Neutrophil (primary cell): ENCODE results near the gene PPP2R5C.

Experiments
- H3K27ac ChIP-seq: fragments of 200-600 bp; sonication (generic); 2 replicates; pipeline ENCODE4 v1.5.1; 2016; ENCODE audit warnings: mild to moderate bottlenecking, moderate library complexity
- H3K27me3 ChIP-seq: fragments of 200-600 bp; sonication (generic); 2 replicates; pipeline ENCODE4 v1.6.0; 2016; ENCODE audit warnings: mild to moderate bottlenecking
- H3K36me3 ChIP-seq: fragments of 200-600 bp; sonication (generic); 2 replicates; pipeline ENCODE4 v1.5.1; 2017
- H3K4me1 ChIP-seq, 2 experiments: fragments of 200-600 bp in 1 of 2; sonication (generic) in 1 of 2; 1 replicate in 1 of 2; 2 replicates in 1 of 2; pipeline versions ENCODE4 v1.5.1 to v1.6.1; 2013 to 2016; ENCODE audit warnings: low read depth in 1 of 2, low read length in 1 of 2, mild to moderate bottlenecking in 1 of 2, moderate library complexity in 1 of 2; ENCODE audit not compliant: control insufficient read depth in 1 of 2, insufficient read depth in 1 of 2
- H3K4me3 ChIP-seq, 2 experiments: fragments of 200-600 bp in 1 of 2; sonication (generic) in 1 of 2; 1 replicate in 1 of 2; 2 replicates in 1 of 2; pipeline ENCODE4 v1.5.1; 2013 to 2016; ENCODE audit warnings: low read depth in 1 of 2, low read length in 1 of 2, mild to moderate bottlenecking in 1 of 2, moderate library complexity in 1 of 2
- H3K9me3 ChIP-seq: fragments of 200-600 bp; sonication (generic); 2 replicates; pipeline ENCODE4 v1.5.1; 2016
- TF ChIP-seq, protein P1 (sequence below): fragments of 200-600 bp; sonication (generic); IDR thresholded peaks from 2 replicates; pipeline ENCODE4 v1.5.1; 2016; ENCODE audit warnings: antibody characterized with exemption

Gene PPP2R5C

GRCh38 chr14:101955695-101956161, 194.2 kb downstream of the PPP2R5C start:
- TF ChIP-seq, protein P1, sequence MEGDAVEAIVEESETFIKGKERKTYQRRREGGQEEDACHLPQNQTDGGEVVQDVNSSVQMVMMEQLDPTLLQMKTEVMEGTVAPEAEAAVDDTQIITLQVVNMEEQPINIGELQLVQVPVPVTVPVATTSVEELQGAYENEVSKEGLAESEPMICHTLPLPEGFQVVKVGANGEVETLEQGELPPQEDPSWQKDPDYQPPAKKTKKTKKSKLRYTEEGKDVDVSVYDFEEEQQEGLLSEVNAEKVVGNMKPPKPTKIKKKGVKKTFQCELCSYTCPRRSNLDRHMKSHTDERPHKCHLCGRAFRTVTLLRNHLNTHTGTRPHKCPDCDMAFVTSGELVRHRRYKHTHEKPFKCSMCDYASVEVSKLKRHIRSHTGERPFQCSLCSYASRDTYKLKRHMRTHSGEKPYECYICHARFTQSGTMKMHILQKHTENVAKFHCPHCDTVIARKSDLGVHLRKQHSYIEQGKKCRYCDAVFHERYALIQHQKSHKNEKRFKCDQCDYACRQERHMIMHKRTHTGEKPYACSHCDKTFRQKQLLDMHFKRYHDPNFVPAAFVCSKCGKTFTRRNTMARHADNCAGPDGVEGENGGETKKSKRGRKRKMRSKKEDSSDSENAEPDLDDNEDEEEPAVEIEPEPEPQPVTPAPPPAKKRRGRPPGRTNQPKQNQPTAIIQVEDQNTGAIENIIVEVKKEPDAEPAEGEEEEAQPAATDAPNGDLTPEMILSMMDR, result no peak
- no peaks in the 10 kb centered on the region for H3K36me3 ChIP-seq
- no peak overlapping the region for H3K27ac ChIP-seq
- H3K4me1 ChIP-seq, result no peaks in the 10 kb centered on the region
- H3K4me3 ChIP-seq, result no peak overlapping the region
- H3K27me3 ChIP-seq, result no peaks in the 10 kb centered on the region
- H3K9me3 ChIP-seq, result no peaks in the 10 kb centered on the region

DNA sequence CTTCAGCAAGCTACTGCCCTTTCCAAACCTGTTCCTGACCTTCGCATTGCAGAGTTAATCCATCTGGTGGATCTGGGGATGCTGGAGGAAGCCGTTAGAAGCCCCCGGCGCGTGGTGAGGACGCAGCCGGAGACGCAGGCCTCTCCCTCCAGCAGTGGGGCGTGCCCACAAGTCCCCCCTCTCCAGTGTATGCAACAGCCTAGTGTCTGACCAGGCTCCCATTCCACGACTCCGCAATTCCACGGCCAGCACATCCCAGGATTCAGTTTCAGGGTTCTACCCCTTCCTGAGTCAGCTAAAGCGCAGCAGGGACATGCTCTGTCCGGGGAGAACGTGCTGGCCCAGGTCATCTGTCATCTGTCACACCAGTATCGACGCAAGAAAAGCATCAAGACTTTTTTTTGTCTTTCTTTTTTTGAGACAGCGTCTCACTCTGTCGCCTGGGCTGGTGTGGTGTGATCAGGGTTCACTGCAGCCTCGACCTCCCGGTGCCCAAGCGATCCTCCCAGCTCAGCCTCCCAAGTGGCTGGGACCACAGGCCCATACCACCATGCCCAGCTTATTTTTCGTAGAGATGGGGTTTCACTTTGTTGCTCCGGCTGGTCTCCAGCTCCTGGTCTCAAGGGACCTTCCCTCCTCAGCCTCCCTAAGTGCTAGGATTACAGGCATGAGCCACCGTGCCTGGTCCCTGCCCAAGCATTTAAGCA, 194.8 kb downstream of the PPP2R5C start:
- Histone ChIP-seq H3K27me3 (no peaks in the 10 kb centered on the region), H3K9me3 (no peaks in the 10 kb centered on the region), H3K36me3 (no peaks in the 10 kb centered on the region), H3K4me1 (peaks cover 2 to 3% of the 10 kb centered on the region in 2 experiments), H3K4me3 (no peak overlapping the region), H3K27ac (no peak overlapping the region)
- TF ChIP-seq, protein P1, result no peak

GRCh38 chr14:101957406-101958234, 196.1 kb downstream of the PPP2R5C start:
- no peaks in the 10 kb centered on the region for H3K9me3 ChIP-seq
- H3K36me3 ChIP-seq, result no peaks in the 10 kb centered on the region
- H3K27me3 ChIP-seq, result no peaks in the 10 kb centered on the region
- H3K27ac ChIP-seq, result no peak overlapping the region
- no peak overlapping the region for H3K4me3 ChIP-seq
- H3K4me1 ChIP-seq, result peaks cover 2 to 4% of the 10 kb centered on the region in 2 experiments
- TF ChIP-seq, protein P1, result no peak

DNA sequence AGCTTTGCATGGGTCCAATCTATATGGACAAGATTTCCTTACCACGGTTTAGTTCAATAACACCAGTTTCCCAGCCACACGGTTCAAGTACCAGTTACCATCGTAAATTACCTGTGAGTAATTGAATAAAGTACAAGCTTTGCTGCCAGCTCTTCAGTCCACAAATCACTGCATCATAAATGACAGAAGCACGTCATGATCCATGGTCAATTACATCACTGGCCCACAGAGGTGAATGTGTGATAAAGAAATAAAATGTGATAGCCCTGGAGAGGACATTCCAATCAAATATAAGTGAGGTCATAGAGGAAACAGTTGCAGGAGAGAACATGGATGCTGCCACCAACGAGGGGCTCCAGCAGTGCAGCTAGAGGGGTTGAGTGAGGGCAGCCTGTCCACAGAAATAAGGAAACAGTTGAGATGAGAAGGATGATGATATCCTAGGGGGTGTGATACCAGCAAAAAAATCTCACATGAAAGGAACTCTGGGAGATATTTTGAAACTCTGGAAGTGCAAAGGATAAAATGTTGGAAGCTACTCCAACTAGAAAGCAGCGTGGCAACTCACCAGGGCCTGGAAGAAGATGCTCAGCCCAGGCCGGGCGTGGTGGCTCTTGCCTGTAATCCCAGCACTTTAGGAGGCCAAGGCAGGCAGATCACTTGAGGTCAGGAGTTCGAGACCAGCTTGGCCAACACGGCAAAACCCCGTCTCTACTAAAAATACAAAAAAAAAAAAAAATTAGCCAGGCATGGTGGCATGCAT, 197.1 kb downstream of the PPP2R5C start:
- TF ChIP-seq, protein P1, result no peak
- H3K4me1 ChIP-seq, result peaks cover 2 to 4% of the 10 kb centered on the region in 2 experiments
- H3K4me3 ChIP-seq, result no peak overlapping the region

DNA sequence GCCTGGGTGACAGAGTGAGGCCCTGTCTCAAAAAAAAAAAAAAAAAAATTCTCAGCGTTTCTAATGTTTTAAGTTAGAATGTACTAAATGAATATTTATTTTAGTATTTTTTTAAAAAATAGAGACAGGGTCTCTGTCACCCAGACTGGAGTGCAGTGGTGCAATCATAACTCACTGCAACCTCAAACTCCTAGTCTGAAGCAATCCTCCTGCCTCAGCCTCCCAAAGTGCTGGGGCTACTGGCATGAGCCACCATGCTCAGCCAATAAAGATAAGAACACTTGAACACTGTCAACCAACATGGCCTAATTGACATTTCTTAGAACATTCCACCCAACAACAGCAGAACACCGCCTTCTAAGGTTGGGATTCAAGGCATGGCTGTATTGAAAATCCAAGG, 197.8 kb downstream of the PPP2R5C start:
- Histone ChIP-seq H3K36me3 (no peaks in the 10 kb centered on the region), H3K27ac (no peak overlapping the region), H3K9me3 (no peaks in the 10 kb centered on the region), H3K4me1 (peaks cover 2 to 8% of the 10 kb centered on the region in 2 experiments), H3K4me3 (no peak overlapping the region), H3K27me3 (no peaks in the 10 kb centered on the region)
- TF ChIP-seq, protein P1, result no peak

More for the DNA sequence above, 197.1 kb downstream of the PPP2R5C start:
- H3K9me3 ChIP-seq, result no peaks in the 10 kb centered on the region
- no peaks in the 10 kb centered on the region for H3K36me3 ChIP-seq
- H3K27ac ChIP-seq, result no peak overlapping the region
- H3K27me3 ChIP-seq, result no peaks in the 10 kb centered on the region
